Fibroblast of skin of right quadriceps (primary cell): ENCODE results near the gene PBX1.
"Not testable (repeated sequence)": the region's sequence is repeated elsewhere in the genome, so short reads cannot be mapped to it uniquely, and the experiment has no call there.

ENCODE experiments used
- DNase-seq: peaks from one replicate; pipeline ENCODE4 v3.0.0-alpha.2; 2013

The PBX1 gene

GRCh38 chr1:164558461-164559341 lies at the start of gene PBX1:
Gene PBX1 (plus strand): TSS chr1:164559184.
- DNase-seq: peak; percentile 99

- peak; percentile 22 for DNase-seq
These were observed 48.5 kb upstream of the PBX1 start for GRCh38 chr1:164510435-164510834.

- no peak for DNase-seq
These were observed 47.8 kb upstream of the PBX1 start for GRCh38 chr1:164511001-164511705.

GRCh38 chr1:164515231-164515630 lies 43.8 kb upstream of the PBX1 start:
- DNase-seq: no peak

GRCh38 chr1:164515711-164516331 lies 43.2 kb upstream of the PBX1 start:
- DNase-seq: peak; percentile 4

- no peak for DNase-seq
These were observed 42.4 kb upstream of the PBX1 start for GRCh38 chr1:164516591-164516990.

GRCh38 chr1:164518692-164519332 lies 40.2 kb upstream of the PBX1 start:
- DNase-seq: no peak

- no peak for DNase-seq
These were observed 39.6 kb upstream of the PBX1 start for GRCh38 chr1:164519426-164519825.

- DNase-seq: peak; percentile 77
These were observed 34.2 kb upstream of the PBX1 start for GRCh38 chr1:164524810-164525209.

- DNase-seq: no peak
These were observed 23.9 kb upstream of the PBX1 start for GRCh38 chr1:164534863-164535610.

GRCh38 chr1:164552463-164552988 lies 6.5 kb upstream of the PBX1 start:
- DNase-seq: not testable (repeated sequence)

- DNase-seq: no peak
These were observed 1.7 kb upstream of the PBX1 start for GRCh38 chr1:164557270-164557669.

GRCh38 chr1:164559342-164560051 lies 513 bp downstream of the PBX1 start:
- no peak for DNase-seq

- DNase-seq: peak; percentile 12
These were observed 1.1 kb downstream of the PBX1 start for GRCh38 chr1:164560121-164560541.

GRCh38 chr1:164560556-164560955 lies 1.6 kb downstream of the PBX1 start:
- no peak for DNase-seq

- DNase-seq: no peak
These were observed 2.0 kb downstream of the PBX1 start for GRCh38 chr1:164561007-164561406.

GRCh38 chr1:164561472-164561871 lies 2.5 kb downstream of the PBX1 start:
- DNase-seq: no peak

- no peak for DNase-seq
These were observed 3.1 kb downstream of the PBX1 start for GRCh38 chr1:164562061-164562460.

- no peak for DNase-seq
These were observed 3.5 kb downstream of the PBX1 start for GRCh38 chr1:164562511-164562910.

- no peak for DNase-seq
These were observed 4.0 kb downstream of the PBX1 start for GRCh38 chr1:164562947-164563520.
